ENCODE data around the gene UROS. TPM values are rescaled to one million over a fixed set of nuclear protein-coding genes. Genes with fewer than 3 reads are reported as not detected.

Gene UROS
- total and polyA plus RNA-seq, 7 donors, result 26.1 to 46.7 (median 35.4) TPM

- H3K27ac ChIP-seq, result no peak overlapping the region
- no peak for DNase-seq
- no peak overlapping the region for H3K4me3 ChIP-seq
- H3K4me1 ChIP-seq, result no peaks in the 10 kb centered on the region
- H3K36me3 ChIP-seq, result peaks cover 11 to 80% (median 20%) of the 10 kb centered on the region in 4 donors
- 47 to 54% methylated on average over 5 of the region's 5 CpGs for WGBS, 2 donors
- no peak for TF ChIP-seq POLR2A (IDR thresholded peaks at IDR 0.05)
- no peak for TF ChIP-seq POLR2AphosphoS5 (IDR thresholded peaks at IDR 0.05)
- no peak for TF ChIP-seq EP300 (IDR thresholded peaks at IDR 0.05)
- TF ChIP-seq, protein P1, sequence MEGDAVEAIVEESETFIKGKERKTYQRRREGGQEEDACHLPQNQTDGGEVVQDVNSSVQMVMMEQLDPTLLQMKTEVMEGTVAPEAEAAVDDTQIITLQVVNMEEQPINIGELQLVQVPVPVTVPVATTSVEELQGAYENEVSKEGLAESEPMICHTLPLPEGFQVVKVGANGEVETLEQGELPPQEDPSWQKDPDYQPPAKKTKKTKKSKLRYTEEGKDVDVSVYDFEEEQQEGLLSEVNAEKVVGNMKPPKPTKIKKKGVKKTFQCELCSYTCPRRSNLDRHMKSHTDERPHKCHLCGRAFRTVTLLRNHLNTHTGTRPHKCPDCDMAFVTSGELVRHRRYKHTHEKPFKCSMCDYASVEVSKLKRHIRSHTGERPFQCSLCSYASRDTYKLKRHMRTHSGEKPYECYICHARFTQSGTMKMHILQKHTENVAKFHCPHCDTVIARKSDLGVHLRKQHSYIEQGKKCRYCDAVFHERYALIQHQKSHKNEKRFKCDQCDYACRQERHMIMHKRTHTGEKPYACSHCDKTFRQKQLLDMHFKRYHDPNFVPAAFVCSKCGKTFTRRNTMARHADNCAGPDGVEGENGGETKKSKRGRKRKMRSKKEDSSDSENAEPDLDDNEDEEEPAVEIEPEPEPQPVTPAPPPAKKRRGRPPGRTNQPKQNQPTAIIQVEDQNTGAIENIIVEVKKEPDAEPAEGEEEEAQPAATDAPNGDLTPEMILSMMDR (IDR thresholded peaks at IDR 0.05), result no peak
- intact Hi-C loops (cut with DNase I), result no loop called here
- no peaks in the 10 kb centered on the region for H3K9me3 ChIP-seq
- no peaks in the 10 kb centered on the region for H3K27me3 ChIP-seq
These were observed 24.9 kb downstream of the UROS start for GRCh38 chr10:125797994-125798662.

DNA sequence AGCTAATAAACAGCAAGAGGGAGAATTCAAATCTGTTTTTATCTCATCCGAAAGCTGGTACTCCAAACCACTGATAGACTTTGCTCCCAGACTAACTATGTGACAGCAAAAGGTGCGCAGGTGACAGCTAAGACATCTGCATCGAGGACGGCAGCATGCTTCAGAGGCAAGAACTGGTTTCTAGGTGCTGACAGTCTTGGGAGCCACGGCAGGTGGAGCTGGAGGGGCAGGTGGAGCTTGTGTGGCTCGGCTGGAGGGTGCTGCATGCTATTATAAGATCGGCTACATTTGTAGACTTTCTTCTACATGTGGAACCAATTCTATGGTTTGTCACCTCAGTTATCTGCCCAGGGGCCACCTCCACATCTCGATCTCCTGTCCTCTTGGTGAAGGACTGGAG is 25.6 kb downstream of the UROS start:
- intact Hi-C loops (cut with DNase I), result no loop called here
- H3K36me3 ChIP-seq, result peaks cover 8 to 80% (median 26%) of the 10 kb centered on the region in 4 donors
- no peak for DNase-seq
- no peaks in the 10 kb centered on the region for H3K9me3 ChIP-seq
- no peaks in the 10 kb centered on the region for H3K4me1 ChIP-seq
- H3K27ac ChIP-seq, result no peak overlapping the region
- no peak for TF ChIP-seq POLR2AphosphoS5 (IDR thresholded peaks at IDR 0.05)
- TF ChIP-seq, protein P1 (IDR thresholded peaks at IDR 0.05), result no peak
- TF ChIP-seq POLR2A (IDR thresholded peaks at IDR 0.05), result no peak
- TF ChIP-seq EP300 (IDR thresholded peaks at IDR 0.05), result no peak
- H3K4me3 ChIP-seq, result no peak overlapping the region
- no peaks in the 10 kb centered on the region for H3K27me3 ChIP-seq
- 91 to 92% methylated on average over 8 of the region's 8 CpGs for WGBS, 2 donors

GRCh38 chr10:125795637-125796190 is 27.3 kb downstream of the UROS start:
- Histone ChIP-seq H3K9me3 (no peaks in the 10 kb centered on the region), H3K36me3 (peaks cover 15 to 88% (median 27%) of the 10 kb centered on the region in 4 donors), H3K4me1 (no peaks in the 10 kb centered on the region), H3K27ac (no peak overlapping the region), H3K27me3 (no peaks in the 10 kb centered on the region), H3K4me3 (no peak overlapping the region)
- TF ChIP-seq POLR2AphosphoS5 (IDR thresholded peaks at IDR 0.05), result no peak
- no peak for TF ChIP-seq POLR2A (IDR thresholded peaks at IDR 0.05)
- TF ChIP-seq, protein P1 (IDR thresholded peaks at IDR 0.05), result no peak
- no peak for TF ChIP-seq EP300 (IDR thresholded peaks at IDR 0.05)
- no peak for DNase-seq
- intact Hi-C loops (cut with DNase I), result no loop called here
- 77 to 79% methylated on average over 8 of the region's 8 CpGs for WGBS, 2 donors

- Histone ChIP-seq H3K27me3 (no peaks in the 10 kb centered on the region), H3K36me3 (peaks cover 15 to 88% (median 26%) of the 10 kb centered on the region in 4 donors), H3K4me1 (no peaks in the 10 kb centered on the region), H3K27ac (no peak overlapping the region), H3K9me3 (no peaks in the 10 kb centered on the region), H3K4me3 (no peak overlapping the region)
- WGBS, 2 donors, result 92 to 95% methylated on average over 2 of the region's 2 CpGs
- TF ChIP-seq POLR2AphosphoS5 (IDR thresholded peaks at IDR 0.05) (no peak), POLR2A (IDR thresholded peaks at IDR 0.05) (no peak), EP300 (IDR thresholded peaks at IDR 0.05) (no peak)
- TF ChIP-seq, protein P1 (IDR thresholded peaks at IDR 0.05), result no peak
- DNase-seq, result no peak
- intact Hi-C loops (cut with DNase I), result no loop called here
These were observed 27.9 kb downstream of the UROS start for GRCh38 chr10:125795128-125795527.
